Mammary epithelial cell (primary cell): ENCODE measurements around the gene F11R.
"Not testable (repeated sequence)": the region's sequence is repeated elsewhere in the genome, so short reads cannot be mapped to it uniquely, and the experiment has no call there.

Experiments used
- EZH2 ChIP-seq: IDR thresholded peaks from 2 replicates; pipeline ENCODE4 v1.6.1; 2012; ENCODE audit warnings: low read length, inconsistent platforms, borderline replicate concordance
- TF ChIP-seq, protein P1 (sequence below), 2 donors: IDR thresholded peaks in 1 of 2; conservative IDR thresholded peaks in 1 of 2; 2 replicates each; pipeline ENCODE4 v1.5.1; 2011 to 2012; ENCODE audit warnings: inconsistent platforms in 2 of 2, low read length in 2 of 2, mild to moderate bottlenecking in 2 of 2, control low read depth in 1 of 2, low read depth in 1 of 2; ENCODE audit not compliant: insufficient read depth in 1 of 2; ENCODE audit errors: extremely low read depth in 1 of 2

GRCh38 chr1:160947174-160947759 is 73.7 kb downstream of the F11R start:
- TF ChIP-seq, protein P1, sequence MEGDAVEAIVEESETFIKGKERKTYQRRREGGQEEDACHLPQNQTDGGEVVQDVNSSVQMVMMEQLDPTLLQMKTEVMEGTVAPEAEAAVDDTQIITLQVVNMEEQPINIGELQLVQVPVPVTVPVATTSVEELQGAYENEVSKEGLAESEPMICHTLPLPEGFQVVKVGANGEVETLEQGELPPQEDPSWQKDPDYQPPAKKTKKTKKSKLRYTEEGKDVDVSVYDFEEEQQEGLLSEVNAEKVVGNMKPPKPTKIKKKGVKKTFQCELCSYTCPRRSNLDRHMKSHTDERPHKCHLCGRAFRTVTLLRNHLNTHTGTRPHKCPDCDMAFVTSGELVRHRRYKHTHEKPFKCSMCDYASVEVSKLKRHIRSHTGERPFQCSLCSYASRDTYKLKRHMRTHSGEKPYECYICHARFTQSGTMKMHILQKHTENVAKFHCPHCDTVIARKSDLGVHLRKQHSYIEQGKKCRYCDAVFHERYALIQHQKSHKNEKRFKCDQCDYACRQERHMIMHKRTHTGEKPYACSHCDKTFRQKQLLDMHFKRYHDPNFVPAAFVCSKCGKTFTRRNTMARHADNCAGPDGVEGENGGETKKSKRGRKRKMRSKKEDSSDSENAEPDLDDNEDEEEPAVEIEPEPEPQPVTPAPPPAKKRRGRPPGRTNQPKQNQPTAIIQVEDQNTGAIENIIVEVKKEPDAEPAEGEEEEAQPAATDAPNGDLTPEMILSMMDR (conservative IDR thresholded peaks at IDR 0.05 in 1 of 2, IDR thresholded peaks at IDR 0.05 in 1 of 2; ENCODE audit: extremely low read depth in 1 of 2, insufficient read depth in 1 of 2, low read depth in 1 of 2, low read length in 2 of 2) = not testable (repeated sequence)
- TF ChIP-seq EZH2 = not testable (repeated sequence)
